ENCODE data around the gene SGK2.
"Not testable (repeated sequence)": the region's sequence is repeated elsewhere in the genome, so short reads cannot be mapped to it uniquely, and the experiment has no call there.

The SGK2 gene

GRCh38 chr20:43563991-43564390 lies 5.2 kb downstream of the SGK2 start:
- DNase-seq (ENCODE audit: low read depth), result no peak

- DNase-seq (ENCODE audit: low read depth), result no peak
These were observed 5.6 kb downstream of the SGK2 start for GRCh38 chr20:43564455-43564854.

- no peak for DNase-seq (ENCODE audit: low read depth)
These were observed 6.3 kb downstream of the SGK2 start for GRCh38 chr20:43564993-43565757.

GRCh38 chr20:43565758-43566104 lies 6.9 kb downstream of the SGK2 start:
- no peak for DNase-seq (ENCODE audit: low read depth)

- no peak for DNase-seq (ENCODE audit: low read depth)
These were observed 8.7 kb downstream of the SGK2 start for GRCh38 chr20:43567477-43567876.

- no peak for DNase-seq (ENCODE audit: low read depth)
These were observed 9.9 kb downstream of the SGK2 start for GRCh38 chr20:43568706-43569105.

- no peak for DNase-seq (ENCODE audit: low read depth)
These were observed 10.5 kb downstream of the SGK2 start for GRCh38 chr20:43569282-43569681.

GRCh38 chr20:43570496-43570895 lies 11.7 kb downstream of the SGK2 start:
- DNase-seq (ENCODE audit: low read depth), result no peak

GRCh38 chr20:43571310-43571709 lies 12.5 kb downstream of the SGK2 start:
- no peak for DNase-seq (ENCODE audit: low read depth)

- no peak for DNase-seq (ENCODE audit: low read depth)
These were observed 12.9 kb downstream of the SGK2 start for GRCh38 chr20:43571771-43572170.

- DNase-seq (ENCODE audit: low read depth), result no peak
These were observed 14.1 kb downstream of the SGK2 start for GRCh38 chr20:43572891-43573290.

- no peak for DNase-seq (ENCODE audit: low read depth)
These were observed 17.3 kb downstream of the SGK2 start for GRCh38 chr20:43576108-43576507.

- no peak for DNase-seq (ENCODE audit: low read depth)
These were observed 21.3 kb downstream of the SGK2 start for GRCh38 chr20:43579861-43580793.

- DNase-seq (ENCODE audit: low read depth), result no peak
These were observed 24.5 kb downstream of the SGK2 start for GRCh38 chr20:43583133-43583864.

GRCh38 chr20:43583982-43584432 lies 25.2 kb downstream of the SGK2 start:
- DNase-seq (ENCODE audit: low read depth), result peak; percentile 96

- peak; percentile 22 for DNase-seq (ENCODE audit: low read depth)
These were observed 25.8 kb downstream of the SGK2 start for GRCh38 chr20:43584448-43585136.

GRCh38 chr20:43586641-43587040 lies 27.8 kb downstream of the SGK2 start:
- no peak for DNase-seq (ENCODE audit: low read depth)

GRCh38 chr20:43588526-43588925 lies 29.7 kb downstream of the SGK2 start:
- not testable (repeated sequence) for DNase-seq (ENCODE audit: low read depth)

GRCh38 chr20:43590036-43590391 lies 31.2 kb downstream of the SGK2 start:
- DNase-seq (ENCODE audit: low read depth), result no peak

GRCh38 chr20:43590392-43591303 lies 31.8 kb downstream of the SGK2 start, which contains the start of gene IFT52:
IFT52 (plus strand) TSS chr20:43590937; CDS start chr20:43594699, 3,762 bp downstream.
- DNase-seq (ENCODE audit: low read depth), result peak; percentile 81

GRCh38 chr20:43601960-43602359 lies 43.1 kb downstream of the SGK2 start:
- not testable (repeated sequence) for DNase-seq (ENCODE audit: low read depth)

Data from fibroblast of the conjunctiva (primary cell).